Activated CD8-positive, alpha-beta T cell treated with anti-CD3 and anti-CD28 coated beads for 36 hours (primary cell): Measurements from ENCODE around the gene RAB23. TPM values are rescaled to one million over a fixed set of nuclear protein-coding genes. Genes with fewer than 3 reads are reported as not detected.

Experiments
- ATAC-seq: fragments of 200-7000 bp; cut with Tn5 transposase; one replicate; pipeline ENCODE4 v1.10.0; 2021; ENCODE audit warnings: mild to moderate bottlenecking, moderate library complexity
- CTCF ChIA-PET: fragments of 350-600 bp; sonication (Branson Sonifier 250); formaldehyde crosslinking; loops from one replicate; lab custom pipeline; 2021; ENCODE audit warnings: antibody characterized with exemption; lab: Charles Lee
- POLR2A ChIA-PET: fragments of 350-600 bp; sonication (Branson Sonifier 250); formaldehyde crosslinking; loops from one replicate; lab custom pipeline; 2021; ENCODE audit warnings: antibody characterized with exemption; lab: Charles Lee
- DNase-seq: peaks from one replicate; pipeline ENCODE4 v3.0.0-alpha.2; 2020
- H3K27ac Mint-ChIP-seq: one replicate; pipeline ENCODE4 v1.8.0; 2021; ENCODE audit warnings: mild to moderate bottlenecking, mixed read lengths
- H3K27me3 Mint-ChIP-seq: one replicate; pipeline ENCODE4 v1.8.0; 2021; ENCODE audit warnings: mixed read lengths
- H3K36me3 Mint-ChIP-seq: one replicate; pipeline ENCODE4 v1.8.0; 2021; ENCODE audit warnings: low read depth, mixed read lengths
- H3K4me1 Mint-ChIP-seq: one replicate; pipeline ENCODE4 v1.8.0; 2021; ENCODE audit warnings: low read depth, mixed read lengths
- H3K4me3 Mint-ChIP-seq: one replicate; pipeline ENCODE4 v1.8.0; 2021; ENCODE audit warnings: mild to moderate bottlenecking, moderate library complexity, mixed read lengths
- H3K9me3 Mint-ChIP-seq: one replicate; pipeline ENCODE4 v1.8.0; 2021; ENCODE audit warnings: mixed read lengths
- CTCF ChIP-seq: fragments of 200-600 bp; IDR thresholded peaks from one replicate; pipeline ENCODE4 v1.8.0; 2022; ENCODE audit warnings: antibody characterized with exemption, mild to moderate bottlenecking
- intact Hi-C: fragments of 100-400 bp; cut with micrococcal nuclease; formaldehyde crosslinking; loops from one replicate; pipeline ENCODE4 v1.10.0; 2022
- total RNA-seq, 2 experiments: library from RNA; stranded (reverse); gene quantifications; one replicate each; pipeline ENCODE4 v1.2.3, GENCODE V29; 2021

RAB23 gene
- total RNA-seq, 2 experiments from 2014 or later, result 1.2 to 1.3 TPM

DNA sequence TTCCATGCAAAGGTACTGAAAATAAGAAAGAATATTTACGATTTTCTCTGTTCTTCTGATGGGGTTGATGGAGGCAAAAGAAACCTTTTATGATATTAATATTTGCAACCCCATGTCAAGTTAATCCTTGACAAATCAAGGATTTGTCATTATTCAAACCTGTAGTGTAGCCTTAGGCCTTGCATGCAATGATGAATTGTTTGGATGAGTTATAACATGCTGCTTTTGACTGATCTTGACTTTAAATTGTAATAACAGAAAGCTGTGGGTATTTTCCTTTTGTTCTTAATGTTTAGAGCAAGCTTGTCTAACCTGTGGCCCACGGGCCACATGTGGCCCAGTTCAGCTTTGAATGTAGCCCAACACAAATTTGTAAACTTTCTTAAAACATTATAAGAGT, 63.0 kb downstream of the RAB23 start:
- POLR2A ChIA-PET, result no interaction called here
- no peak for ATAC-seq
- intact Hi-C loops, result no loop called here
- H3K4me3 Mint-ChIP-seq, result no peak overlapping the region
- no peak for DNase-seq
- no peaks in the 10 kb centered on the region for H3K27me3 Mint-ChIP-seq
- H3K4me1 Mint-ChIP-seq, result peaks cover 5% of the 10 kb centered on the region
- H3K36me3 Mint-ChIP-seq, result peaks cover 29% of the 10 kb centered on the region
- peaks cover 3% of the 10 kb centered on the region for H3K9me3 Mint-ChIP-seq
- no peak overlapping the region for H3K27ac Mint-ChIP-seq
- CTCF ChIA-PET, result no interaction called here
- TF ChIP-seq CTCF, result no peak

- CTCF ChIA-PET, result no interaction called here
- H3K9me3 Mint-ChIP-seq, result no peaks in the 10 kb centered on the region
- POLR2A ChIA-PET, result no interaction called here
- no peaks in the 10 kb centered on the region for H3K27me3 Mint-ChIP-seq
- DNase-seq, result no peak
- no peak overlapping the region for H3K4me3 Mint-ChIP-seq
- peaks cover 27% of the 10 kb centered on the region for H3K36me3 Mint-ChIP-seq
- TF ChIP-seq CTCF, result no peak
- peak; percentile 62 for ATAC-seq
- intact Hi-C loops, result no loop called here
- no peak overlapping the region for H3K27ac Mint-ChIP-seq
- peaks cover 5% of the 10 kb centered on the region for H3K4me1 Mint-ChIP-seq
Observed at GRCh38 chr6:57158658-57159057, 63.4 kb downstream of the RAB23 start.

DNA sequence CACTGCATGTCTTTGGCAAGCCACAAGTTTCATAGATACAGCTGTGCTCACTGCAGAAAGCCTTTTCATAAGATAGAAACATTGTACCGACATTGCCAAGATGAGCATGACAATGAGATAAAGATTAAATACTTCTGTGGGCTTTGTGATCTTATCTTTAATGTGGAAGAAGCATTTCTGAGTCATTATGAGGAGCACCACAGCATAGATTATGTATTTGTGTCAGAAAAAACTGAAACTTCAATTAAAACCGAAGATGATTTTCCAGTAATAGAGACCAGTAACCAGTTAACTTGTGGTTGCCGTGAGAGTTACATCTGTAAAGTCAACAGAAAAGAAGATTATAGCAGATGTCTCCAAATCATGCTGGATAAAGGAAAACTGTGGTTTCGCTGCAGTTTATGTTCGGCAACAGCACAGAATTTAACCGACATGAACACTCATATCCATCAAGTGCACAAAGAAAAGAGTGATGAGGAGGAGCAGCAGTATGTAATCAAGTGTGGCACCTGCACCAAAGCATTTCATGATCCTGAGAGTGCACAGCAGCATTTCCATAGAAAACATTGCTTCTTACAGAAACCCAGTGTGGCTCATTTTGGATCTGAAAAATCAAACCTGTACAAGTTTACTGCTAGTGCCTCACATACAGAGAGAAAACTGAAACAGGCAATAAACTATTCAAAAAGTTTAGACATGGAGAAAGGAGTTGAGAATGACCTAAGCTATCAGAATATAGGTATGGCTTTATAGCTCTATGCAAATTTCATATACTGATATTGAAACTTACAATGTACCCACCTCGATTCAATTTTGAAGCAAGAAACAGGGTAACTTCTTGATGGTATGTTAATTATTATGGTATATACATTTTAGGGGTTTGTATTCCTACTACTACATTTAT, 73.9 kb downstream of the RAB23 start:
- Mint-ChIP-seq H3K27ac (peak overlapping the region; percentile 68), H3K4me3 (no peak overlapping the region), H3K36me3 (peaks cover 52% of the 10 kb centered on the region), H3K9me3 (no peaks in the 10 kb centered on the region), H3K4me1 (peaks cover 17% of the 10 kb centered on the region), H3K27me3 (no peaks in the 10 kb centered on the region)
- DNase-seq (no peak), ATAC-seq (peak; percentile 81)
- ChIA-PET POLR2A (interaction anchor here (1.0 kb wide), 2 partner anchors 28 to 59 kb away, joined by 3 to 4 read pairs; no protein-coding TSS in a partner anchor), CTCF (no interaction called here)
- intact Hi-C loops, result no loop called here
- TF ChIP-seq CTCF, result no peak

DNA sequence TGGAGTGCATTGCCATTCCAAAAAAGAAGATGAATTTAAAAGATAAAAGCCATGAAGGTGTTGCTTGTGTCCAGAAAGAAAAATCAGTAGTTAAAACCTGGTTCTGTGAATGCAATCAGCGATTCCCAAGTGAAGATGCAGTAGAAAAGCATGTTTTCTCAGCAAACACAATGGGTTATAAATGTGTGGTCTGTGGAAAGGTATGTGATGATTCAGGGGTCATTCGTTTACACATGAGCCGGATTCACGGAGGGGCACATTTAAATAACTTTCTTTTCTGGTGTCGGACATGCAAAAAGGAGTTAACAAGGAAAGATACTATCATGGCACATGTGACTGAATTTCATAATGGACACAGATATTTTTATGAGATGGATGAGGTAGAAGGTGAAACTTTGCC, 74.7 kb downstream of the RAB23 start:
- ATAC-seq, result no peak
- Mint-ChIP-seq H3K9me3 (no peaks in the 10 kb centered on the region), H3K36me3 (peaks cover 57% of the 10 kb centered on the region), H3K4me1 (peaks cover 17% of the 10 kb centered on the region), H3K4me3 (no peak overlapping the region), H3K27ac (peak overlapping the region; percentile 14), H3K27me3 (no peaks in the 10 kb centered on the region)
- POLR2A ChIA-PET, result interaction anchor here (1.0 kb wide), 1 partner anchor 28 kb away, joined by 4 read pairs; no protein-coding TSS in a partner anchor
- TF ChIP-seq CTCF, result no peak
- intact Hi-C loops, result no loop called here
- CTCF ChIA-PET, result no interaction called here
- no peak for DNase-seq

DNA sequence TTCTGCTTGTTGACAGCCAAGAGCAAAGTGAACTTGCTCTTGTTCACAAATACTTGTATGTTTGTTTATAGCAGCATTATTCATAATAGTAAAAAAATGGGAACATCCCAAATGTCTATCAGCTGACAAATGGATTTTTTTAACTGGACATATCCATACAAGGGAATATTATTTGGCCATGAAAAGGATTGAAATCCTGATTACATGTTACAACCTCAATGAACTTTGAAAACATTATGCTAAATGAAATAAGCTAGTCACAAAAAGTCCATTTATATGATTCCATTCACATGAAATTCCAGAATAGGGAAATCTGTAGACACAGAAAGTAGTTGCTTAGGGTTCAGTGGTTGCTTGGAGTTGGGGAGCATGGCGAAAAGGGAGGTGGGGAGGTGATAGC, 78.4 kb downstream of the RAB23 start:
- CTCF ChIA-PET, result interaction anchor here (1.1 kb wide), 1 partner anchor 10 kb away, joined by 3 read pairs; no protein-coding TSS in a partner anchor
- POLR2A ChIA-PET, result no interaction called here
- ATAC-seq (no peak), DNase-seq (no peak)
- H3K4me3 Mint-ChIP-seq, result no peak overlapping the region
- H3K9me3 Mint-ChIP-seq, result no peaks in the 10 kb centered on the region
- H3K4me1 Mint-ChIP-seq, result peaks cover 17% of the 10 kb centered on the region
- intact Hi-C loops, result no loop called here
- H3K27me3 Mint-ChIP-seq, result no peaks in the 10 kb centered on the region
- H3K36me3 Mint-ChIP-seq, result peaks cover 62% of the 10 kb centered on the region
- TF ChIP-seq CTCF, result no peak
- H3K27ac Mint-ChIP-seq, result no peak overlapping the region
